ENCODE data around the gene HHEX. TPM values are rescaled to one million over a fixed set of nuclear protein-coding genes. Genes with fewer than 3 reads are reported as not detected.

HHEX gene
- polyA plus RNA-seq, 1 donor, result 8.1 TPM

DNA sequence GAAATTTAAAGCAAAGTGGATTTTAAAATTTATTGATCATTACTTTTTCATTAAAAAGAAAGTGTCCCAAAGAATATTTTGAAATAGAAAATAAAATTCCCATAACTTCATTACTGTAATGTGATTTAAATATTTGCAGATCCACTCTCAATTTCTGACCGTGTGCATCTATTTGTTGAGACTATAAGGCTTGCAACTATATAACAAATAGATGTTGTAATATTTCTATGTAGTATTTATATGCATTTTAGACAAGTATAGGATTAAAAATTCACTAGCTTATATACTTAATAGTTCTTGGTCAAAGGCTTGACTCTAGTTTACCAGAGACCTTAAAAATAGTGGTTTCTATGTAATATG, 3.8 kb downstream of the HHEX start:
- no peak for DNase-seq

DNA sequence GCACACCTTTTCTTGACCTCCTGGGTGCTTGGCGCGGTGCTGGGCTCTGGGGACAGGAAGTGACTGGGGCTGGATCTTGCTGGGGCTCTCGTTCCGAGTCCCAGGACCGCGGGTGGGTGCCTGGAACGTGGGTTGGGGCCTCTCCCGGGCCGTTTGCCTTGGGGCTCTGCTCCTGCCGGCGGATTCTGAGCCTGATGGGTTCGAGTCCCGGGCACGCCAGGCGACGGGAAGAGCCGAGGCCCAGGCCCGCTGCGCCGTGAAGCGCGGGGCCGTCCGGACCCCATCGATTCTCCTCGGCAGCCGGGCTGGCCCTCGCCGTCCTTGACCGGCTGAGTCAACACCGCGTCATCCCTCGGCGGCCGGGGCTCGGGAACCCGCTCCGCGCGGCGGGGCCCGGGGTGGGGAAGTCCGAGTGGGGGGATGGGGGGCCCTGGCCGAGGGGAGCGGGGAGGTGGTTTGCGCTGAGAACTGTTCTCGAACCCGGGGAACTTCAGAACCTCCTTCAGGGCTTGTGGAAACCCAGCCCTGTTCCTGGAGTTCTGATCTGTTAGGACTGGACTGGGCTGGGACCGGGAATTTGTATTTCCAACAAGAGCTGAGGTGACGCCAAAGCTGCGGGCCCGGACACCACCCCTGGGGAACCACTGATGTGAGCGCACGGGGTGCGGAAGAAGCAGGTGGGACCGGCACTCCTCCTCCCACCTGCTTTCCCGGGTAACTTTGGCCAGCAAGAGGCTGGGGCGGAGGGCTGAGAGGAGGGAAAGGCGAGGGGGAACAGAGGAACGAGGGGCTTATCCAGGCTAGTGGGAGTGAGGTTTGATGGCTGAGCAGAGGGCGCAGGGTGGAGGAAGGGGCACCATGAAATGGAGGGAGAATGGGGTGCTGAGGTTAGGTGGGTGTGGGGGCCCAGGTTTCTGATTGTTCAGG, 6.2 kb downstream of the HHEX start:
- DNase-seq, result no peak

DNA sequence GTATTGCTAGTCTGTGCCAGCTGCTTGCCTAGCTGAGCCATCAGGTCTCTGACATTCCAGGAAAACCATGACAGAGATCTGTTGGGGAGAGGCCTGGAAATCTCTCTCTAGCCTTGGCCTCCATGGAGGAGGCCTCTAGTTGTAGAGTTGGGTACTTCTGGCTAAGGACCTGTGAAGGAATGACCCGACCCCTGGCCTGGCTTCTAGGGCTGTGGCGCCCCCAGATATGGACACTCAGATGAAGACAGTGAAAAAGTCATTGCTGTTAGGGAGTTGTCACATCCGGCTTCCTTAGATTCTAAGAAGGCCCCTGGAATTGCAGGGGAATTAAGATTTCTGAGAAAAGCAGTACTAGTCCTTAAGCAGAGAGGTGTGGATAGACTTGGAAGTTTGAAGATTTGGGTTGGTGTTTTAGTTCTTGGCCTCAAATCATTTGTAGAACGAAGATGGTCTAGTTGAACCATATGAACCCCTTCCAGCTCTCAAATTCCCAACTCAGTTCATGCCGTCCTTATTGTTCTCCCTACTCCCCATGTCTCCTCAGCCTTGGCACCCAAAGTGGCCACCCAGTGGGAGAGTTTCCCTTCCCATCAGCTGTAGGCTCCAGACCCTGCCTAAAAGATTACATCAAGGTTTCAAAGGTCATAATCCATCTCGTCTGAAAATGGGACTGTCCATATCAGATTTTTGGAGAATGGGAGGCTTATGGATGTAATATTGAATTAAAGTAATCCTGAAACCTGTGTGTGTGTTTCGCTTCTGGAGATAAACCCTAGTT, 7.0 kb downstream of the HHEX start:
- no peak for DNase-seq

DNA sequence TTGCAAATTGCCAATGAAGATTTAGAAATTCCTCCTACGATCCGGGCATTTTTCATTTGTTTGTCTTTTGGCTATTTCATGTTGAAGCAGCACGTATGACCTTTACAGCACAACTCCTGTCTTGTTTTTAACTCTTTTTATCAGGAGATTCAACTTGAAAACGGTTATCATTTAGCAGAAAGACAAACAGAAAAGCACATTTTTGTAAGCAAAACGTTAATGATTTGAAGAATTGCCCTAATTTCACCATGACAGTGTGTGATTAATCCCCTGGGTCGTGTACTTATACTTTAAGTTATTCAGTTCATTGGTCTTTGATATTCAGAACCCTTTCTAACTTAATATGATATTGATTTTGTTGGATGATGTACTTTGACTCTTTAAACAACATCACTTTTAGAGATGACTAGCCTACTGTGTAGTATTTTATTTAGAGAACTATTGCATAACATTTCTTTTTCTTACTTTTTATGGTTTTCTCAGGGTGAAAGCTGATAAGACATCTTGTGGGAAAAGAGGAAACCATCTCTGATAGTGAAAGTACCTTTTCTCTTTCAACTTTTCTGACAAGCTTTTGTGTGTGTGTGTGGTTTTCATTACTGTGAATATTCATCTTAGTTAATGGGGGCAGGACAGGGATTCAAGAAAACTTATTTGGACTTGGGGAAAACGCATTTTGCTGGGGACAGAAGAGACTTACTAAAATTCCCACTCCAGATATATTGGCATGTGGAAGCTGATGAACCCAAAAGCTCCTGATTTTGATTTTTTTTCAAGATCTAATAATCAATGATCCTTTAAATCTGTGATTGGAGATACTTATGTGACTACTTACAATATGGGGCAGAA, 8.1 kb downstream of the HHEX start:
- DNase-seq, result no peak

DNA sequence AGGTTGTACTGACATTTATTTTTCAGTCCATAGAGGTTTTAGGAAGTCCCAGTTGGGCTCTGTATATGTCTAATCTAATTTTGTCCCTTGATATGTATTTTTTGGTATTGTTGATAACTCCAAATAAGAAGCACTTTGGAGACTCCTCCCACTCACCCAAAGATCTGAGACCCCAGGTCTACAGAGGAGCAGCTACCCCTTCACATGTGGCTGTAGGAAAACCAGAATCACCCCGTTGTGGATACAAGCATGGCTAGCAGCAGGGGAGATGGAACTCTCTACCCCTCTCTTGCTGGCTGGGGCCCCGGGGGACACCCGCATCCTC, 9.4 kb downstream of the HHEX start:
- no peak for DNase-seq

DNA sequence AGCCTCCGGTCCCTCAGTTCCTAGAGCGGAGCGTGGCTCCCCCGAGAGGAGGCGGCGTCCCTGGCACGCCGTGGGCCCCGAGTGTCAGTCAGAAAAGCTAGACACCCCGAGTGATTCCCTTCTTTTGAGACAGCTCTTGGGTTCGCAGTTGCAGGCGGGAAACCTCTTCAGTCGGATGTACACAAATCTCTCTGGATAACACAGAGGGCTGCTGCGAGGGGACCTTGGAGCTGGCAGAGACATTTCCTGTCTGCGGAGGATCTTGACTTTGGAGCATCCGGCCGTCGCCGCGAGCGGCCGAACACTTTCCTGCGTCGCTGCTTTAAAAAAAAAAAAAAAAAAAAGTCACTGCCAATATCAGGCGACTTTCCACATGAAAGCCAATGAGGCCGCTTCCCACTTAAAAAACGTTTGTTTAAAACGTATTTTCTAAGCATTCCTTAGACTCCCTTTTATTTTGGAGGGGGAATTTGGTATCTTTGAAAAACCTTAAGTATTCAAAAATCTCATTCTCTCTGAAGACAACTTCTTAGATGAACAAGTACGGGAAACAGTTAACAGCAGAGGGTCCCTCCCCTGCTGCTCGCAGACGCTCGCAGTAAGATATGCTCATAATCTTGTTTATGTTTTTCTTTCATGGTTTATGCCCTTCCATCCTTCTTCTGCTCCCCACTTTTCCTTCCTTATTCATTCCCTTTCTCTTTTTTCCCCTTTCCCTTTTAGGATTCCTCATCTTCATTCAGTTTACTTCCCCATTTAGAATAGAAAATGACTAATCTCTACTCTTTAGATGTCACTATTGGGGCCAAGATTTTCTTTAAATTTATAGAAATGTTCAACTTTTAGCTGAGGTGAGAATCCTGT, 10.0 kb downstream of the HHEX start:
- DNase-seq, result peak; percentile 38

DNA sequence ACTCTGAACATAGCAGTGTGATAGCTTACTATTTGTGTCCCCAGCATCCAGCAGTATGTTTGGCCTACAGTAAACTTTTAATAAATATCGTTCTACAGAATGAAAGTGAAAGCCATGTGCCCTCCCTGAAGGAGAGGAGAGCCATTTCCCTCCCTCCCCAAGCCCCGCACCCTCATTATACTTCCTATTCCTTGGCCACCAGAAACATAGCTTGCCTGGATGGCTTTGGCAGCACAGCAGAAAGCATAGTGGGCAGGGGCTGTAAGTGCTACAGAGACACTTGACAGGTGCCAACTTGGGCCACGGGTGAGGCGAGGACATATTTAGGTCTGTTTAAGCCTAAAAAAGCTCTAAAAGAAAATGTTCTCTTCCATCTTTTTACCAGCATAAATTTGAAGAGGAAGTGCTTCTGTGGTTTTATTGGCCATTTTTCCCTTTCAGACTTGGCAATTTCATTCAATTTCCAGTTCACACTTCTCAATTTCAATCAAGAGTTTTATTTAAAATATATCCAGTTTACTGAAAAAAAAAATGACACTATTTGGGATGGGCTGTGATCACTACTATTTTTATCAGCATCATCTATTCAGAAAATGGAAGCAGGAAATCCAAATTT, 12.7 kb downstream of the HHEX start:
- DNase-seq, result no peak

DNA sequence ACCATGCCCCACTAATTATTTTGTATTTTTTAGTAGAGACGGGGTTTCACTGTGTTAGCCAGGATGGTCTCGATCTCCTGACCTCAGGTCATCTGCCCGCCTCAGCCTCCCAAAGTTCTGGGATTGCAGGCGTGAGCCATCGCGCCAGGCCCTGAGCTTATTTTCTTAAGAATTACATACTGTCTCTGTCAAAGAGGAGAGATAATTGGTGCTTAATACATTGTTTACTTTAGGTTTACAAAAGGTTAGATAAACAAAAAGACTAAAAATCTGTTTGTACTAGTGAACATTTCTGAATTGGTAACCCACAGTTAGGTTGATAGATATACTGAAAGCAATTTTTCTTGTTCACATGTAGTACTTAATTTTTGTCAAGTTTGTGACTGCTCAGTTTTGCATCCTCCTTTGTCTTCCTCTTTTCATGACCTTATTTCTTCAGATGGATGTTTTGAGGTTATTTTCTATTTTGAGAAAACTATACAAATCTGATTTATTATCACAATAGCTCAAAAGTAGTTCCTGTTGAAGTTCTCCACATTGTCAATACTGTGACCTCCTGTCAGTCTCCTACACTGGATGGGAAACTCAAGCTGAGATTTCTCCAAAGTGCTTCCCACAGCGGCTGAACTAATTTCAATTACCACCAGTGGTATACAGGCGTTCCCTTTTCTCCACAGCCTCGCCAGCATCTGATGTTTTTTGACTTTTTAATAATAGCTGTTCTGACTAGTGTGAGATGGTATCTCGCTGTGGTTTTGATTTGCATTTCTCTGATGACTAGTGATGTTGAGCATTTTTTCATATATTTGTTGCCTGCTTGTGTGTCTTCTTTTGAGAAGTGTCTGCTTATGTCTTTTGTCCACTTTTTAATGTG, 22.5 kb downstream of the HHEX start:
- no peak for DNase-seq

DNA sequence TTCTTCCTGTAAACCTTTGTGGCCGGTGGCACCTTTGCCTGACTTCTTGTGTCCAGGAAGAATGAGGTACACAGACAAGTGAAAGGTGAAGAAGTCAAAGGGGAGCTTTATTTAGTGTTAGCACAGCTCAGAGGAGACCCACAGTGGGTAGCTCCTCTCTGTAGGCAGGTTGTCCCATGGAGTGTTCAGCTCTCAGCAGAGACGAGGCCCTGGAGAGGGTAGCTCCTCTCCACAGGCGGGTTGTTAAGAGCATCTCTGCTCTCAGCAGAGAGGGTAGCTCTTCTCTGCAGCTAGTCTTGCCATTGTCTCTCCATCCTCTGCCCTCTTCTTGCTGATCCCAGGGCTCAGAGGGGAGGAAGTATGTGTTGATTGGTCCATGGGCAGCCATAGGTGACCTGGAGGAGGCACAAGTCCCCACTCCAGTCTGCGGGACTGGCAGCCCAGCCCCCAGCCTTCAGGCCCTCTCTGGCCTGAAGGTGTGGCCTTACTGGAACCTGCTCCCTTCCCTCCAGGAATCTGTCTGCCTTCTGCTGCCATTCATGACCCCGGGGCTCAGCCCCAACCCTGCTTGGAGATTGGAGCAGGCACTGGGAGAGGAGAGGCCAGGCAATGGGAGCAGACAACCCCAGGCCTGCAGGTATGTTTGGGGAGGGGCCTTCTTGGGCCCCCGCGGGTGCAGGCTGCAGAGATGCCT, 24.5 kb downstream of the HHEX start:
- no peak for DNase-seq

DNA sequence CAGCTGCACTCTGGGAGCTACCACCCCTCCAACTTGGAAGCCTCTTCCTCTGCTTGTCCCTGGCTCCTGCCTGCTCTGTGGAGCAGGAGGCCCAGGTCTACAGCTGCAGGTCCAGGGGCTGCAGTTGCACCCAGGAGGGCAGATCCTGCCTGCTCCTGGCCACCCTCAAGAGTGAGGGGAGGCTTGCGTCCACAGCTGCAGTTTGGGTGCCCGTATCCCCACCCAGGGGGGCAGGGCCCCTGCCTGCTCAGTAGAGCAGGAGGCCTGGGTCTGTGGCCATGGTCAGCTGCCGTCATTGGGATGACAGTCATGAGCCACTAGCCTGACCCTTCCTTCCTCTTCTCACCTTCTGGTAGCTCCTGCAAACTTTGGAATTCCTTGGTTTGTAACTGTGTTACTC, 25.1 kb downstream of the HHEX start:
- no peak for DNase-seq

DNA sequence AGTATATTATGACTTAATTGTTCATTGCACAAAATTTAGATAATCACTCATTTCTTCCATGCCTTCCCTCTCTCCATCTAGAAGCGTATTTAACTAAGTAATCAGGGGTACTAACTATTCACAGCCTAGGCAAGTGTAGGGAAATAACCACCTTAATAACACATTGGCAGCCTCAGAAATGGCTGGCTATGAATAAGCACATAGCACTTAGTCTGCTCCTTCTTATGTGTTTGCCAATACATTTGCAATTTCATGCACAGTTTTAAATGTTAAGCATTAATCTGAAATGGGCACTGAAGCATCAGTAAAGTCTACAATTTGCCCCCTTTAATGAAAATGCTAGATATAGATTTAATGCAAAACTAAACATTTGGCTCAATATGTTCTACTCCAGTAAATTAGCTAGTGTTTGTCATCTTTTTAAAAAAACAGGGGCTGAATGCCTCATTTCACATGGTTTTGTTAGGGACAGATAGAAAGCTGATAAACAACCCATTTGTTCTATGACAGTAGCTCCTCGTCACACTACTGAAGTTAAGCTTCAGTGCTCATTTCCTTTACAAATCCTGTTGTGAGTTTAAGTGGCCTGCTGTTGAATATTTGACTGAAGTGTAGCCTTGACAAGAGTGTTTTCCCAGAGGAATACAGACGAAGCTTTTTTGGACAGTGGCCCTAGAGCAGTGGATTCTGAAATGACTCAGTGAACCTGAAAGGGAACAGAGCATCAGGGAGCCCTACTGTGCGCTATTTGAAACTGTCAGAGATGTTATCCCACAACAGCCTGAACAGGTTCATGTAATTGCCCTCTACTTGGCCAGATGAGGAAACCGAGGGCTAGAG, 30.5 kb downstream of the HHEX start:
- DNase-seq, result no peak

DNA sequence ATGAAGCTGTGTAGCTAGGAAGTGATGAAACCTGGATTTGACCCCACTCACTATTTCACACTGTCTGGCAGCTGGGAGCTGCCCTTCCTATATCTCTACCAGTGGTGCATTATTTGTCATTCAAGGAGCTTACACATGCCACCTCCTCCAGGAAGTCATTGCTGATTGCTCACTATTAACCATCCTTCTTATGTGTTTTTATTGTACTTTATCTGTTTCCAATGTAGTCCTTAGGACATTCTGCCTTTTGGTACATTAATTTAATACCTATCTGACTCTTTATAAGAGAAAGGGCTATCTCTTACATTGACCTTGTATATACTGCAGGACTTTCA, 31.0 kb downstream of the HHEX start:
- no peak for DNase-seq

DNA sequence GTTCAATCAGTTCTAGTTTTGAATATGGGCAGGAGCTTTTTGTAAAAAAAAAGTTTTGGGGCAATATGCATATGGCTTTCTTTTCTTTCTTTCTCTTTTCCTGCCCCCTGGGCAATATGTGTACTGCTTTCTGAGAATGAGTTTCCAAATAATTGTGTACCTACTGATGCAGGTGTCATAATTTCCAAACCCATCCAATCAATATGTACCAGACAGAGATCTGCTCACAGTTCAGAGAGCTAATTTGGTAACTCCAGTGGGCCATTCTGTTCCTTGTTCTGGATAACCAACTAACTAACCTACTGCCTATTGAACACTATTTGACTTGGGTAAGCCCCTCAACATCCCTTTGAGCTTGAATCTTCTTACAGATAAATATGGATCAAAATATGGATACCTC, 32.6 kb downstream of the HHEX start:
- no peak for DNase-seq

DNA sequence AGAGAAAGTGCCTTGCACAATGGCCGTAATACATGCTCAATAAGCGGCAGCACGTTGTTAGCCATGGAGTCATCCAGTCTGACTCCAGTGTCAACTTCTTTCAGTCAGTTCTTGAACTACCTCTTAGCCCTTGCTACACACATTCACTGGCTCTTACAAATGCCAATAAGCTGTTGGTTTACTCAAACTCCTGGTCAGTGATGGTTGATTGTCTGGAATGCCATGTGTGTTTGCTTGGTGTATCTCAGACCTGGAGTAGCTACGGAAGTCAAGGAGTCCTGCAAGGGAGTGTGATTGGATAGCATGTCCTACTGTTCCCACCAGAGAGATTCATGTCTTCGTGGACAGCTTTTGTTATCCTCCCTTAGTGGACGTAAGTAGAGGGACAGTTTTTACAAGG, 37.4 kb downstream of the HHEX start:
- no peak for DNase-seq

DNA sequence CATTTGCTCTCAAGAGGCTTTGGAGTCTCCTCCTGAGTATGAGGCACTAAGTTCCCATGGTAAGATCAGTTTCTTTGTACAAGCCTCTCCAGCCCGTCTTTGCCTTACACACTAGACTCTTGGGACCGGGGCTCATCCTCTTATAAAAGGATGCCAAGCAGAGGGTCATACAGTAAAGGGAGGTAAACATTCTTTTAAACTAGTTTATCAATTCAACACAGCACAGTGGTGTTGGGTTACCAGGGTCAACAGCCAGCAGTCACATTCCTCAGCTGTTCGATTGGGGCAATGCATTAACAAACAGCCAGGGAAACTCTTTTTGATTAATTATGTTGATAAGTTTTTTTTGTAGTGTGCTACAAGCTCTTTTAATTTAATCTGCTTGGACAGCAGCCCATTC, 37.8 kb downstream of the HHEX start:
- no peak for DNase-seq

DNA sequence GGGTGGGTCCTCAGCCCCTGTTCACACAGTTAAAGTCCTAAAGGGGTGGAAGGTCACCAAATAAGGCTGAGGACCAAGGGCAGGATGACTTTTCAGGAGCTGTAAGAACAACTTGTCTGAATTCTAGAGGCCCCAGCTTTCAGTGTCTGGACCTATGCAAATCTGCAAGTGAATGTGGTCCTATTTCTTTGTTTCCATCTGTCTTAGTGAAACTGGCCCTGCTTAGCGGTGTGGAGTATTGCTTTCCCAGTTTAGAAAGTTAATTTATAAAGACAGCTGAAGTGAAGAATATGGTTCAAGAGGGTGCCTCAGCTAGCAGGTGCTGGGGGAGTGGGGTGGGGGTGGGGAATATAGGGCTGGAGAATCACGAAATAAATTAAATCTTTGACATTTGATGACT, 40.1 kb downstream of the HHEX start:
- no peak for DNase-seq

DNA sequence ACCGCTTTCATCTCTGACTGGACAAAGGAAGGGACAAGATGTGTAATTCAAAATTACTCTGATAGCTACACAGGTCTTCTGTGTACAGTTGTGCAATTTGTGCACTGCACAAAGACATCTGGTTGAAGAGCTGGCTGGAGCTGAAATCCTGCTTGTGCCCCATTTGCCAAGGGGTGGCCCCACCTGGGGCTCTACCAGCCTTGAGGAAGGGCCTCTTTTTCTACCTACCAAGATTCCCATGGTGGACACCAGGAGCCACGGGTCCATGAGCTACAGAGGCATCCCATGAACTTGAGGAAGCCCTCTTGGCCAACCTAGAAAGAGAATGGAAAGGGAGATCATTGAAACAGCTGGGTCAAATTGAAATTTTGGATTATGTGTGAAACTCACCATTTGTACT, 43.2 kb downstream of the HHEX start:
- no peak for DNase-seq

DNA sequence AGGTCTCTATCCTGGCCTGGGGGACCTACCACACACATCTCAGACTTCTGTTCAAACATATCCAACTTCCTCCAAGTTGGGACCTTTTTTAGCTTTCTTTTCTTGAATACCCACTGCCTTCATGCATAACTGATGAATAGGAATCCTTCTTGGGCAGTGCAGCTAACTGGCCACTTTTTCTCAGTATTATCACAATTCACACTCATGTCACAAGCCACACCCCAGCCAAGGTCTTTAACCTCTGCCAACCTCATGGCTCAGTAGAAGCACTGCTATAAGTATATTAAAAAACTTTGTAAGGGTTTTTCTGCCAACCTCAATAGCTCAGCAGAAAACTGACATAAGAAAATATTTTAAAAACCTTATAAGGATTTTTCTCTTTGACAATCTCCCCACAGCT, 44.5 kb downstream of the HHEX start:
- DNase-seq, result no peak

DNA sequence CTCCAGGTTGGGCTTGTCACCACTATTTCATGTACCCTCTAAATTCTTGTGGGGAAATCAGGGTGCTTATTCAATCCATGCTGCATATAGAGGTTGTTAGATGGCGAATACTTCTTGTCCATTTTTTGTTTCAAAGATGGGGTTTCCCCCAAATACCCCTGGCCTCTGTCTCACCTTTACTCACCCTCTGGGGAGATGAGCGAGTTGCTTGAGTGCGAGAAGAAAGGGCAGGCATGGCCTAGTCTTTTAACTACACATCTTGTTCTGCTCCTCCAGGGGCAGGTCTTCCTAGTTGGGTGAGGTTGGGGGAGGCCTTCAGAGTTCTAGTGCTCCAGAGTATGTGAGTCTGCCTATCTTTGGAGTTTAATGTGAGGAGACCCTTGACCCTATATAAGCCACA, 46.2 kb downstream of the HHEX start:
- DNase-seq, result no peak

Data from hindlimb muscle (tissue), 1 donor.